A549 (cell line): ENCODE results near the gene IFT43. TPM values are rescaled to one million over a fixed set of nuclear protein-coding genes. Genes with fewer than 3 reads are reported as not detected.

Experiments
- ATAC-seq, 2 experiments: fragments of 200-7000 bp in 1 of 2; fragments of >200 bp in 1 of 2; cut with Nextera tagmentation in 1 of 2; cut with Tn5 transposase in 1 of 2; 3 replicates each; pipeline versions ENCODE4 v1.8.0 to v1.9.1; 2018 to 2020; ENCODE audit warnings: mild to moderate bottlenecking in 1 of 2, moderate library complexity in 1 of 2
- CTCF ChIA-PET: fragments of 300-600 bp; sonication (Branson Sonifier 250); formaldehyde crosslinking; extraction: SDS; loops from one replicate; lab custom pipeline; 2021; ENCODE audit warnings: antibody characterized with exemption, inconsistent platforms; lab: Yijun Ruan, JAX
- POLR2A ChIA-PET: fragments of 350-600 bp; formaldehyde crosslinking; extraction: SDS; loops from one replicate; lab custom pipeline; 2021; ENCODE audit warnings: antibody characterized with exemption, inconsistent platforms; lab: Yijun Ruan, JAX
- DNase-seq, 2 experiments: peaks; one replicate each; pipeline versions ENCODE4 v3.0.0 to v3.0.0-alpha.2; 2011 to 2016; ENCODE audit warnings: low read depth in 1 of 2, low spot score in 1 of 2
- FAIRE-seq: peaks from 2 replicates; lab custom pipeline; 2011; peaks lifted over from hg19 to GRCh38; lab: Jason Lieb, UNC
- H3K27ac ChIP-seq, 2 experiments: fragments of >200 bp; sonication (Bioruptor Twin); formaldehyde crosslinking; 3 replicates each; pipeline ENCODE4 v1.5.1; 2016 to 2017
- H3K4me1 ChIP-seq: fragments of >200 bp; sonication (Bioruptor Twin); formaldehyde crosslinking; 3 replicates; pipeline ENCODE4 v1.6.1; 2016
- H3K4me2 ChIP-seq: fragments of >200 bp; sonication (Bioruptor Twin); formaldehyde crosslinking; 3 replicates; pipeline ENCODE4 v1.6.1; 2016
- H3K4me3 ChIP-seq: fragments of >200 bp; sonication (Bioruptor Twin); formaldehyde crosslinking; 3 replicates; pipeline ENCODE4 v1.5.1; 2016
- H3K9me3 ChIP-seq: fragments of >200 bp; sonication (Bioruptor Twin); formaldehyde crosslinking; 3 replicates; pipeline ENCODE4 v1.6.1; 2016
- CBX8 ChIP-seq: fragments of 200-600 bp; sonication (generic); IDR thresholded peaks from 2 replicates; pipeline ENCODE4 v1.6.1; 2016
- GATA3 ChIP-seq: IDR thresholded peaks from 2 replicates; pipeline ENCODE4 v1.6.1; 2012; ENCODE audit warnings: borderline replicate concordance
- JUN ChIP-seq, 2 experiments: fragments of >200 bp; sonication (Bioruptor Twin); formaldehyde crosslinking; IDR thresholded peaks; 2 replicates in 1 of 2; 3 replicates in 1 of 2; pipeline ENCODE4 v1.6.1; 2016 to 2017
- KDM1A ChIP-seq: fragments of 200-600 bp; sonication (generic); IDR thresholded peaks from 2 replicates; pipeline ENCODE4 v1.6.1; 2016; ENCODE audit warnings: low read depth, mild to moderate bottlenecking
- KDM5A ChIP-seq: fragments of 200-600 bp; sonication (generic); IDR thresholded peaks from 2 replicates; pipeline ENCODE4 v1.6.1; 2016; ENCODE audit warnings: antibody characterized with exemption, mild to moderate bottlenecking
- MYC ChIP-seq: IDR thresholded peaks from 2 replicates; pipeline ENCODE4 v1.6.1; 2012; ENCODE audit warnings: mild to moderate bottlenecking, inconsistent platforms, low read length, improper control_type of control experiment, borderline replicate concordance
- NFE2L2 ChIP-seq: fragments of 150-350 bp; conservative IDR thresholded peaks from 2 replicates; pipeline ENCODE4 v1.6.1; 2014; ENCODE audit warnings: low read length
- PHF8 ChIP-seq: fragments of 200-600 bp; sonication (generic); IDR thresholded peaks from 2 replicates; pipeline ENCODE4 v1.6.1; 2016; ENCODE audit warnings: low read depth, mild to moderate bottlenecking, antibody characterized with exemption, moderate library complexity, borderline replicate concordance
- POLR2A ChIP-seq: IDR thresholded peaks from 2 replicates; pipeline ENCODE4 v1.6.1; 2012; ENCODE audit warnings: mild to moderate bottlenecking, low read length
- RCOR1 ChIP-seq: fragments of 150-350 bp; IDR thresholded peaks from 2 replicates; pipeline ENCODE4 v1.6.1; 2014; ENCODE audit warnings: antibody characterized with exemption, low read length, low read depth
- RFX5 ChIP-seq: fragments of 450-650 bp; IDR thresholded peaks from 2 replicates; pipeline ENCODE4 v1.7.1; 2014; ENCODE audit warnings: antibody characterized with exemption, mild to moderate bottlenecking, moderate library complexity
- TP53 ChIP-seq: fragments of 250-450 bp; sonication (Bioruptor Pico); IDR thresholded peaks from 2 replicates; pipeline ENCODE4 v1.5.0; 2021; ENCODE audit warnings: mild to moderate bottlenecking, moderate library complexity
- ZC3H11A ChIP-seq: fragments of 450-650 bp; IDR thresholded peaks from 2 replicates; pipeline ENCODE4 v1.6.1; 2014; ENCODE audit warnings: antibody characterized with exemption, mild to moderate bottlenecking
- ZNF302 ChIP-seq: fragments of 250-450 bp; sonication (Bioruptor Pico); IDR thresholded peaks from 2 replicates; pipeline ENCODE4 v1.9.0; 2021; ENCODE audit warnings: inconsistent platforms, mild to moderate bottlenecking, moderate library complexity
- ZSCAN20 ChIP-seq: fragments of 250-450 bp; sonication (Bioruptor Pico); IDR thresholded peaks from 2 replicates; pipeline ENCODE4 v1.8.0; 2022; ENCODE audit warnings: mild to moderate bottlenecking, moderate library complexity
- WGBS: methylation state at CpG from one replicate; pipeline ENCODE4 v1.1.6; 2017; ENCODE audit errors: missing lambda C conversion rate; 5-methylcytosine and 5-hydroxymethylcytosine counted together
- polyA minus RNA-seq: library from RNA; depleted of rRNA, polyadenylated mRNA; stranded (reverse); fragments of >200 nt; gene quantifications from 2 replicates; pipeline ENCODE4 v1.2.3, GENCODE V29; 2011; rRNA and poly(A)+ RNA removed
- polyA plus RNA-seq, 4 experiments: library from polyadenylated mRNA; depleted of rRNA in 3 of 4; stranded (reverse); fragments of >200 nt; fragmentation: RNase III in 1 of 4; extraction: RNeasy Plus Mini Kit Qiagen cat#74134 plus additional on column Dnase treatment in 1 of 4; gene quantifications; 2 replicates in 3 of 4; 3 replicates in 1 of 4; pipeline ENCODE4 v1.2.3, GENCODE V29; 2011 to 2017
- TF ChIP-seq, protein P1 (sequence below): IDR thresholded peaks from 2 replicates; pipeline ENCODE4 v1.6.1; 2012
- TF ChIP-seq, protein P2 (sequence below): IDR thresholded peaks from 2 replicates; pipeline ENCODE4 v1.6.1; 2012
- TF ChIP-seq, protein P3 (sequence below): fragments of 150-350 bp; IDR thresholded peaks from 2 replicates; pipeline ENCODE4 v1.6.1; 2014; ENCODE audit warnings: low read depth, mild to moderate bottlenecking, low read length
- TF ChIP-seq, protein P4 (sequence below): fragments of >200 bp; sonication (Bioruptor Twin); formaldehyde crosslinking; IDR thresholded peaks from 2 replicates; pipeline ENCODE4 v1.6.1; 2016
- TF ChIP-seq, protein P5 (sequence below): fragments of 200-600 bp; sonication (generic); IDR thresholded peaks from 2 replicates; pipeline ENCODE4 v1.6.1; 2016; ENCODE audit warnings: antibody characterized with exemption, mild to moderate bottlenecking, moderate library complexity
- TF ChIP-seq, protein P6 (sequence below): IDR thresholded peaks from 2 replicates; pipeline ENCODE4 v1.6.1; 2012; ENCODE audit warnings: low read depth, borderline replicate concordance
- TF ChIP-seq, protein P7 (sequence below): fragments of >200 bp; sonication (Bioruptor Twin); formaldehyde crosslinking; IDR thresholded peaks from 3 replicates; pipeline ENCODE4 v1.6.1; 2016

Gene IFT43
- polyA plus RNA-seq (2011; rRNA removed) (44.8 and 49.4 TPM in 2 replicates), polyA plus RNA-seq (2017; fragmentation: RNase III; extraction: RNeasy Plus Mini Kit Qiagen cat#74134 plus additional on column Dnase treatment) (46.4 to 49.0 TPM (median 46.6 TPM) in 3 replicates), polyA minus RNA-seq (17.7 and 29.7 TPM in 2 replicates)
- polyA plus RNA-seq (2012; cell fraction: cytosol; rRNA removed), result 42.7 and 49.2 TPM in 2 replicates
- 32.1 and 44.3 TPM in 2 replicates for polyA plus RNA-seq (2012; cell fraction: nucleus; rRNA removed)

DNA sequence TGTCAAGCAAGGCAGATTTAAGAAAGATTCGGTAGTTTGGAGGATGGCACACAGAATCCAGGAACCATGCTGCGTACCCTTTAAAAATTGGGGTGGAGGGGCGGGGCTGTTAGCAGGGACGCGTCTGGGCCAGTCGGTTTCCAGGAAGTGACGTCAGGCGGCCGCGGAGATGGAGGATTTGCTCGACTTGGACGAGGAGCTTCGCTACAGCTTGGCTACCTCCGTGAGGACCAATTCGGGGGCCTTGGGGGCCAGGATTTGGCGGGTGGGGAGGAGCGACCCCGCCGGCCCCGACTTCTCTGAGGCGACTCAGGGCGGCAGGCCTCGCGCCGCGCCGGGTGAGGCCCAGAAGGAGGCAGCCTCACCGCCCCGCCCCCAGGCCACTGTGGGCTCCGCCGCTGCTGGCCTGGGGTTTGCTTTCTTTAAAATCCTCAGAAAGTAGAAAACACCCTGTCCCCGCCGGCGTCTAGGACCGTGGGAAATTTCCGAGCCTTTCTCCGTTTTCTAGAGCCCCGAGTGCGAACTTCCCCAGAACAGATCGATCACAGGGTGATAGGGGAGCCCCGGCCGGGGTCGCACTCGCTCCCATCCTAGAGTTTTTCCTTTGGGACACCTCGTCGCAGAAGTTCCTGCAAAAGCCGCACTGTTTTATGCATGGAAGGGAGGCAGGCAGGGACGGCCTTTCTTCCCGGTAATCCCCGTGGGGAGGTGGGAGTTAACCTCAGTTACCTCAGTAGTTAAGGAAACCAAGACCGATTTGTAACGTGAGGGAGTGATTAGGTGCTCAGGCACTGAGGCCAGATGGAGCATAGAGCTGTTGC lies at the start of gene IFT43:
Gene IFT43 (plus strand): TSS at position 146 of the 821 bp plus-strand sequence. CDS start 24 bp downstream, at position 170.
- POLR2A ChIA-PET, result no interaction called here
- no peaks in the 10 kb centered on the region for H3K9me3 ChIP-seq
- FAIRE-seq, result no peak
- peak; percentile 30; the same call in 1 of the 2 replicates for TF ChIP-seq POLR2A
- peak; percentile 32; the same call in 1 of the 2 replicates for TF ChIP-seq KDM5A
- peak in 1 of 2 experiments; percentile 48; a peak in 2 of 5 replicates for TF ChIP-seq JUN (IDR thresholded peaks at IDR 0.05)
- peak; percentile 77 for TF ChIP-seq RFX5
- TF ChIP-seq CBX8, result no peak
- TF ChIP-seq TP53 (CRISPR knock-in tag), result no peak
- TF ChIP-seq, protein P1, sequence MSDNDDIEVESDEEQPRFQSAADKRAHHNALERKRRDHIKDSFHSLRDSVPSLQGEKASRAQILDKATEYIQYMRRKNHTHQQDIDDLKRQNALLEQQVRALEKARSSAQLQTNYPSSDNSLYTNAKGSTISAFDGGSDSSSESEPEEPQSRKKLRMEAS, result peak; percentile 64
- no peak for TF ChIP-seq MYC
- TF ChIP-seq PHF8, result peak; percentile 62
- TF ChIP-seq, all 56 proteins: peak for 6
- H3K4me3 ChIP-seq, result peak within 1 kb of the TSS; percentile 78
- 2% methylated on average over 36 of the region's 52 CpGs for WGBS
- peak; percentile 78 to 85 for DNase-seq
- peaks cover 23% of the 10 kb centered on the region; the same call in 2 of the 3 replicates for H3K4me1 ChIP-seq
- H3K27ac ChIP-seq, result peak within 1 kb of the TSS; percentile 75 to 95
- H3K4me2 ChIP-seq, result peak within 1 kb of the TSS; percentile 88
- peak; percentile 75 to 81 for ATAC-seq
- CTCF ChIA-PET, result interaction anchor here (0.6 to 14.3 kb wide), 11 partner anchors 10 to 1297 kb away, joined by 3 to 448 read pairs (median 3); no protein-coding TSS in a partner anchor

DNA sequence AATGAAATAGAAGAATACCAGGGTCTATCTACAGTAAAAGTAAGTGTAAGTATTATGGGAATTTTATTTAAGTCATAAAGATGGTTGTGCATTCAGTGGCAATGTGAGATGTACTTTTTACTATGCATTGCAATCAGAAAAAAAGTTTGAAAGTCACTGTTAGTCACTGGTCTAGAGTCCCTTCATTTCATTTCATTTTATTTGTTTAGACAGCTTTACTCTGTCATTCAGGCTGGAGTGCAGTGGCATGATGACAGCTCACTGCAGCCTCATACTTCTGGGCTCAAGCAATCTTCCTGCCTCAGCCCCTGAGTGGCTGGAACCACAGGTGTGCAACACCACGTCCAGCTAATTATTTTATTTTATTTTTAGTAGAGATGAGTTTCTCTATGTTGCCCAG lies 46.4 kb upstream of the IFT43 start:
- ATAC-seq (no peak), DNase-seq (no peak), FAIRE-seq (no peak)
- H3K27ac ChIP-seq, result no peak overlapping the region
- ChIA-PET CTCF (interaction anchor here (0.6 to 4.8 kb wide), 4 partner anchors 33 to 229 kb away, joined by 3 to 19 read pairs (median 8); no protein-coding TSS in a partner anchor), POLR2A (interaction anchor here (0.7 kb wide), 1 partner anchor 374 kb away, joined by 5 read pairs; no protein-coding TSS in a partner anchor)
- no peaks in the 10 kb centered on the region for H3K4me1 ChIP-seq
- whole genome bisulfite sequencing, result 24% methylated on average over 1 of the region's 1 CpG
- H3K4me3 ChIP-seq, result no peak overlapping the region
- no peaks in the 10 kb centered on the region for H3K9me3 ChIP-seq
- TF ChIP-seq, protein P2, sequence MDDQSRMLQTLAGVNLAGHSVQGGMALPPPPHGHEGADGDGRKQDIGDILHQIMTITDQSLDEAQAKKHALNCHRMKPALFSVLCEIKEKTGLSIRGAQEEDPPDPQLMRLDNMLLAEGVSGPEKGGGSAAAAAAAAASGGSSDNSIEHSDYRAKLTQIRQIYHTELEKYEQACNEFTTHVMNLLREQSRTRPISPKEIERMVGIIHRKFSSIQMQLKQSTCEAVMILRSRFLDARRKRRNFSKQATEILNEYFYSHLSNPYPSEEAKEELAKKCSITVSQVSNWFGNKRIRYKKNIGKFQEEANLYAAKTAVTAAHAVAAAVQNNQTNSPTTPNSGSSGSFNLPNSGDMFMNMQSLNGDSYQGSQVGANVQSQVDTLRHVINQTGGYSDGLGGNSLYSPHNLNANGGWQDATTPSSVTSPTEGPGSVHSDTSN, result no peak
- TF ChIP-seq ZSCAN20 (CRISPR knock-in tag), result no peak
- TF ChIP-seq KDM1A, result no peak
- TF ChIP-seq RCOR1, result no peak
- TF ChIP-seq, protein P3, sequence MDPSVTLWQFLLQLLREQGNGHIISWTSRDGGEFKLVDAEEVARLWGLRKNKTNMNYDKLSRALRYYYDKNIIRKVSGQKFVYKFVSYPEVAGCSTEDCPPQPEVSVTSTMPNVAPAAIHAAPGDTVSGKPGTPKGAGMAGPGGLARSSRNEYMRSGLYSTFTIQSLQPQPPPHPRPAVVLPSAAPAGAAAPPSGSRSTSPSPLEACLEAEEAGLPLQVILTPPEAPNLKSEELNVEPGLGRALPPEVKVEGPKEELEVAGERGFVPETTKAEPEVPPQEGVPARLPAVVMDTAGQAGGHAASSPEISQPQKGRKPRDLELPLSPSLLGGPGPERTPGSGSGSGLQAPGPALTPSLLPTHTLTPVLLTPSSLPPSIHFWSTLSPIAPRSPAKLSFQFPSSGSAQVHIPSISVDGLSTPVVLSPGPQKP, result no peak
- TF ChIP-seq, protein P4, sequence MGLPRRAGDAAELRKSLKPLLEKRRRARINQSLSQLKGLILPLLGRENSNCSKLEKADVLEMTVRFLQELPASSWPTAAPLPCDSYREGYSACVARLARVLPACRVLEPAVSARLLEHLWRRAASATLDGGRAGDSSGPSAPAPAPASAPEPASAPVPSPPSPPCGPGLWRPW, result no peak
- no peak overlapping the region for H3K4me2 ChIP-seq

DNA sequence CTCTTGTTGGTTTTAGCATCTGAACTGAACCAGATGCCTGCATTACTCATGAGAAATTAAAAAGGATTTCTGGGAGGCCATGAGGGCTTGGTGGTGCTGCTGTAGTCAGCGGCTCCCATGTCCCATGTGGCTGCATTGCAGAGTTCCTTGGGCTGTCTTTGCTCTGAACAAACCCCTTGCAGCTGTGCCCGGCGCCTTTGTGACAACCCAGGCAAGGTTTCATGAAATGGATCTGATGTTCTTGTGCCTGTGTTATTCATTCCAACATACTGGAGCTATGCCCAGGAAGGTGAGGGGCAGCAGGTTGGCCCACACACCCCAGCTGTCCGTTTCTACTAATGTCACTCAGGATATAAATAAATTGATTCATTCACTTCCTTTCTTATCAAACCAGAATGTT lies 44.5 kb upstream of the IFT43 start:
- ATAC-seq (no peak), FAIRE-seq (no peak), DNase-seq (no peak)
- Histone ChIP-seq H3K27ac (no peak overlapping the region), H3K9me3 (no peaks in the 10 kb centered on the region), H3K4me1 (no peaks in the 10 kb centered on the region), H3K4me2 (no peak overlapping the region), H3K4me3 (no peak overlapping the region)
- CTCF ChIA-PET, result interaction anchor here (4.8 kb wide), 1 partner anchor 231 kb away, joined by 19 read pairs; no protein-coding TSS in a partner anchor
- POLR2A ChIA-PET, result no interaction called here
- WGBS, result 84% methylated on average over 4 of the region's 4 CpGs
- TF ChIP-seq GATA3 (no peak), NFE2L2 (no peak), RFX5 (no peak), ZC3H11A (no peak), ZNF302 (no peak), KDM1A (no peak)
- TF ChIP-seq, protein P5, sequence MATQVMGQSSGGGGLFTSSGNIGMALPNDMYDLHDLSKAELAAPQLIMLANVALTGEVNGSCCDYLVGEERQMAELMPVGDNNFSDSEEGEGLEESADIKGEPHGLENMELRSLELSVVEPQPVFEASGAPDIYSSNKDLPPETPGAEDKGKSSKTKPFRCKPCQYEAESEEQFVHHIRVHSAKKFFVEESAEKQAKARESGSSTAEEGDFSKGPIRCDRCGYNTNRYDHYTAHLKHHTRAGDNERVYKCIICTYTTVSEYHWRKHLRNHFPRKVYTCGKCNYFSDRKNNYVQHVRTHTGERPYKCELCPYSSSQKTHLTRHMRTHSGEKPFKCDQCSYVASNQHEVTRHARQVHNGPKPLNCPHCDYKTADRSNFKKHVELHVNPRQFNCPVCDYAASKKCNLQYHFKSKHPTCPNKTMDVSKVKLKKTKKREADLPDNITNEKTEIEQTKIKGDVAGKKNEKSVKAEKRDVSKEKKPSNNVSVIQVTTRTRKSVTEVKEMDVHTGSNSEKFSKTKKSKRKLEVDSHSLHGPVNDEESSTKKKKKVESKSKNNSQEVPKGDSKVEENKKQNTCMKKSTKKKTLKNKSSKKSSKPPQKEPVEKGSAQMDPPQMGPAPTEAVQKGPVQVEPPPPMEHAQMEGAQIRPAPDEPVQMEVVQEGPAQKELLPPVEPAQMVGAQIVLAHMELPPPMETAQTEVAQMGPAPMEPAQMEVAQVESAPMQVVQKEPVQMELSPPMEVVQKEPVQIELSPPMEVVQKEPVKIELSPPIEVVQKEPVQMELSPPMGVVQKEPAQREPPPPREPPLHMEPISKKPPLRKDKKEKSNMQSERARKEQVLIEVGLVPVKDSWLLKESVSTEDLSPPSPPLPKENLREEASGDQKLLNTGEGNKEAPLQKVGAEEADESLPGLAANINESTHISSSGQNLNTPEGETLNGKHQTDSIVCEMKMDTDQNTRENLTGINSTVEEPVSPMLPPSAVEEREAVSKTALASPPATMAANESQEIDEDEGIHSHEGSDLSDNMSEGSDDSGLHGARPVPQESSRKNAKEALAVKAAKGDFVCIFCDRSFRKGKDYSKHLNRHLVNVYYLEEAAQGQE, result no peak
- TF ChIP-seq, protein P6, sequence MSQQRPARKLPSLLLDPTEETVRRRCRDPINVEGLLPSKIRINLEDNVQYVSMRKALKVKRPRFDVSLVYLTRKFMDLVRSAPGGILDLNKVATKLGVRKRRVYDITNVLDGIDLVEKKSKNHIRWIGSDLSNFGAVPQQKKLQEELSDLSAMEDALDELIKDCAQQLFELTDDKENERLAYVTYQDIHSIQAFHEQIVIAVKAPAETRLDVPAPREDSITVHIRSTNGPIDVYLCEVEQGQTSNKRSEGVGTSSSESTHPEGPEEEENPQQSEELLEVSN, result no peak
- TF ChIP-seq, protein P7, sequence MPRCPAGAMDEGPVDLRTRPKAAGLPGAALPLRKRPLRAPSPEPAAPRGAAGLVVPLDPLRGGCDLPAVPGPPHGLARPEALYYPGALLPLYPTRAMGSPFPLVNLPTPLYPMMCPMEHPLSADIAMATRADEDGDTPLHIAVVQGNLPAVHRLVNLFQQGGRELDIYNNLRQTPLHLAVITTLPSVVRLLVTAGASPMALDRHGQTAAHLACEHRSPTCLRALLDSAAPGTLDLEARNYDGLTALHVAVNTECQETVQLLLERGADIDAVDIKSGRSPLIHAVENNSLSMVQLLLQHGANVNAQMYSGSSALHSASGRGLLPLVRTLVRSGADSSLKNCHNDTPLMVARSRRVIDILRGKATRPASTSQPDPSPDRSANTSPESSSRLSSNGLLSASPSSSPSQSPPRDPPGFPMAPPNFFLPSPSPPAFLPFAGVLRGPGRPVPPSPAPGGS, result no peak
